RWPE1 (cell line): ENCODE measurements around the gene PIGM.

Experiments used
- CTCF ChIA-PET: fragments of 350-600 bp; sonication (Branson Sonifier 250); formaldehyde crosslinking; extraction: SDS; loops from one replicate; lab custom pipeline; 2021; lab: Yijun Ruan, JAX
- POLR2A ChIA-PET: fragments of 400-600 bp; formaldehyde crosslinking; extraction: SDS; loops from one replicate; lab custom pipeline; 2020; ENCODE audit warnings: antibody characterized with exemption; ENCODE audit not compliant: low non-redundant PET; lab: Yijun Ruan, JAX
- DNase-seq: peaks from one replicate; pipeline ENCODE4 v3.0.0; 2012; ENCODE audit warnings: low spot score
- H3K27ac ChIP-seq: fragments of 450-650 bp; 2 replicates; pipeline ENCODE4 v1.5.1; 2017
- CTCF ChIP-seq: fragments of 450-650 bp; conservative IDR thresholded peaks from 2 replicates; pipeline ENCODE4 v1.5.1; 2017; ENCODE audit warnings: low read depth, mild to moderate bottlenecking

The PIGM gene

GRCh38 chr1:160025314-160025713 lies 6.5 kb downstream of the PIGM start:
- H3K27ac ChIP-seq: no peak overlapping the region
- ChIA-PET CTCF (interaction anchor here (0.8 to 2.0 kb wide), 2 partner anchors 19 to 22 kb away, joined by 3 to 4 read pairs; no protein-coding TSS in a partner anchor), POLR2A (no interaction called here)
- no peak for TF ChIP-seq CTCF
- DNase-seq: no peak

GRCh38 chr1:160024195-160024905 lies 7.4 kb downstream of the PIGM start:
- CTCF ChIA-PET: interaction anchor here (0.8 kb wide), 1 partner anchor 18 kb away, joined by 3 read pairs; no protein-coding TSS in a partner anchor

GRCh38 chr1:160022330-160023310 lies 9.2 kb downstream of the PIGM start:
- DNase-seq: peak; percentile 40
- TF ChIP-seq CTCF: no peak
- ChIA-PET POLR2A (no interaction called here), CTCF (interaction anchor here (0.6 to 1.1 kb wide), 3 partner anchors 15 to 782 kb away, joined by 3 to 6 read pairs (median 3); no protein-coding TSS in a partner anchor)
- H3K27ac ChIP-seq: no peak overlapping the region

More at GRCh38 chr1:160024195-160024905, 7.4 kb downstream of the PIGM start:
- H3K27ac ChIP-seq: no peak overlapping the region
- no peak for TF ChIP-seq CTCF
- DNase-seq: no peak
- POLR2A ChIA-PET: no interaction called here

GRCh38 chr1:160021376-160022074 lies 10.3 kb downstream of the PIGM start:
- ChIA-PET POLR2A (no interaction called here), CTCF (interaction anchor here (0.7 kb wide), 1 partner anchor 181 kb away, joined by 3 read pairs; no protein-coding TSS in a partner anchor)
- no peak for TF ChIP-seq CTCF
- no peak for DNase-seq
- no peak overlapping the region for H3K27ac ChIP-seq

GRCh38 chr1:160020196-160020595 lies 11.6 kb downstream of the PIGM start:
- ChIA-PET CTCF (interaction anchor here (0.6 to 1.1 kb wide), 2 partner anchors 14 to 27 kb away, joined by 3 to 5 read pairs; no protein-coding TSS in a partner anchor), POLR2A (interaction anchor here (0.6 kb wide), 1 partner anchor 10 kb away, joined by 3 read pairs; no protein-coding TSS in a partner anchor)

More at GRCh38 chr1:160020196-160020595, 11.6 kb downstream of the PIGM start:
- DNase-seq: no peak
- H3K27ac ChIP-seq: 0 out of 2 replicates have a peak overlapping the region, but pooled peaks have one; percentile 6
- TF ChIP-seq CTCF: no peak
